Measurements from ENCODE around the gene TRAPPC8. TPM values are rescaled to one million over a fixed set of nuclear protein-coding genes. Genes with fewer than 3 reads are reported as not detected.

The TRAPPC8 gene
- polyA plus RNA-seq, 2 of the 4 experiments (the other 2 are of a cell fraction): 12.2 to 41.8 TPM

- ChIA-PET CTCF (no interaction called here), POLR2A (no interaction called here)
- H3K4me2 ChIP-seq: no peak overlapping the region
- TF ChIP-seq REST (IDR thresholded peaks at IDR 0.05) (no peak), RFX5 (IDR thresholded peaks at IDR 0.05) (no peak), NR3C1 (IDR thresholded peaks at IDR 0.05) (no peak), SREBF2 (IDR thresholded peaks at IDR 0.05) (no peak), FOSL2 (IDR thresholded peaks at IDR 0.05) (no peak), FOSL2 (CRISPR knock-in tag; IDR thresholded peaks at IDR 0.05) (no peak), EHMT2 (IDR thresholded peaks at IDR 0.05; ENCODE audit: low read depth) (no peak), JUN (IDR thresholded peaks at IDR 0.05) (no peak), HMGXB4 (CRISPR knock-in tag; IDR thresholded peaks at IDR 0.05; ENCODE audit: borderline replicate concordance) (no peak), TP53 (CRISPR knock-in tag; IDR thresholded peaks at IDR 0.05) (no peak)
- TF ChIP-seq, protein P1, sequence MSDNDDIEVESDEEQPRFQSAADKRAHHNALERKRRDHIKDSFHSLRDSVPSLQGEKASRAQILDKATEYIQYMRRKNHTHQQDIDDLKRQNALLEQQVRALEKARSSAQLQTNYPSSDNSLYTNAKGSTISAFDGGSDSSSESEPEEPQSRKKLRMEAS (IDR thresholded peaks at IDR 0.05): no peak
- TF ChIP-seq, protein P2, sequence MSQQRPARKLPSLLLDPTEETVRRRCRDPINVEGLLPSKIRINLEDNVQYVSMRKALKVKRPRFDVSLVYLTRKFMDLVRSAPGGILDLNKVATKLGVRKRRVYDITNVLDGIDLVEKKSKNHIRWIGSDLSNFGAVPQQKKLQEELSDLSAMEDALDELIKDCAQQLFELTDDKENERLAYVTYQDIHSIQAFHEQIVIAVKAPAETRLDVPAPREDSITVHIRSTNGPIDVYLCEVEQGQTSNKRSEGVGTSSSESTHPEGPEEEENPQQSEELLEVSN (IDR thresholded peaks at IDR 0.05; ENCODE audit: borderline replicate concordance, low read depth): no peak
- TF ChIP-seq, protein P3, sequence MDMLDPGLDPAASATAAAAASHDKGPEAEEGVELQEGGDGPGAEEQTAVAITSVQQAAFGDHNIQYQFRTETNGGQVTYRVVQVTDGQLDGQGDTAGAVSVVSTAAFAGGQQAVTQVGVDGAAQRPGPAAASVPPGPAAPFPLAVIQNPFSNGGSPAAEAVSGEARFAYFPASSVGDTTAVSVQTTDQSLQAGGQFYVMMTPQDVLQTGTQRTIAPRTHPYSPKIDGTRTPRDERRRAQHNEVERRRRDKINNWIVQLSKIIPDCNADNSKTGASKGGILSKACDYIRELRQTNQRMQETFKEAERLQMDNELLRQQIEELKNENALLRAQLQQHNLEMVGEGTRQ (IDR thresholded peaks at IDR 0.05): no peak
- TF ChIP-seq, protein P4, sequence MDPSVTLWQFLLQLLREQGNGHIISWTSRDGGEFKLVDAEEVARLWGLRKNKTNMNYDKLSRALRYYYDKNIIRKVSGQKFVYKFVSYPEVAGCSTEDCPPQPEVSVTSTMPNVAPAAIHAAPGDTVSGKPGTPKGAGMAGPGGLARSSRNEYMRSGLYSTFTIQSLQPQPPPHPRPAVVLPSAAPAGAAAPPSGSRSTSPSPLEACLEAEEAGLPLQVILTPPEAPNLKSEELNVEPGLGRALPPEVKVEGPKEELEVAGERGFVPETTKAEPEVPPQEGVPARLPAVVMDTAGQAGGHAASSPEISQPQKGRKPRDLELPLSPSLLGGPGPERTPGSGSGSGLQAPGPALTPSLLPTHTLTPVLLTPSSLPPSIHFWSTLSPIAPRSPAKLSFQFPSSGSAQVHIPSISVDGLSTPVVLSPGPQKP (IDR thresholded peaks at IDR 0.05; ENCODE audit: low read depth, low read length): no peak
- no peak overlapping the region for H3K4me3 ChIP-seq
- 97% methylated on average over 4 of the region's 4 CpGs for WGBS (ENCODE audit: missing lambda C conversion rate)
- ATAC-seq (no peak), DNase-seq (ENCODE audit: low read depth in 1 of 2, low spot score in 1 of 2) (no peak), FAIRE-seq (no peak)
- no peaks in the 10 kb centered on the region for H3K4me1 ChIP-seq
- H3K9me3 ChIP-seq: peaks cover 12% of the 10 kb centered on the region; the same call in 2 of the 3 replicates
- H3K27ac ChIP-seq: no peak overlapping the region
Measured at GRCh38 chr18:31884020-31884419, 58.9 kb downstream of the TRAPPC8 start.

- no peak overlapping the region for H3K4me2 ChIP-seq
- no peak for FAIRE-seq
- POLR2A ChIA-PET: no interaction called here
- no peaks in the 10 kb centered on the region for H3K4me1 ChIP-seq
- no peak for TF ChIP-seq TFCP2L1 (CRISPR knock-in tag; IDR thresholded peaks at IDR 0.05)
- no peak for TF ChIP-seq MAZ (IDR thresholded peaks at IDR 0.05; ENCODE audit: borderline replicate concordance, low read depth, low read length)
- TF ChIP-seq CEBPB (IDR thresholded peaks at IDR 0.05): no peak
- TF ChIP-seq, protein P3 (IDR thresholded peaks at IDR 0.05): no peak
- TF ChIP-seq, protein P4 (IDR thresholded peaks at IDR 0.05; ENCODE audit: low read depth, low read length): no peak
- TF ChIP-seq, protein P5, sequence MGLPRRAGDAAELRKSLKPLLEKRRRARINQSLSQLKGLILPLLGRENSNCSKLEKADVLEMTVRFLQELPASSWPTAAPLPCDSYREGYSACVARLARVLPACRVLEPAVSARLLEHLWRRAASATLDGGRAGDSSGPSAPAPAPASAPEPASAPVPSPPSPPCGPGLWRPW (IDR thresholded peaks at IDR 0.05): no peak
- TF ChIP-seq TP53 (CRISPR knock-in tag; IDR thresholded peaks at IDR 0.05): no peak
- no peak for TF ChIP-seq FOXS1 (CRISPR knock-in tag; IDR thresholded peaks at IDR 0.05)
- TF ChIP-seq ZNF302 (CRISPR knock-in tag; IDR thresholded peaks at IDR 0.05): no peak
- TF ChIP-seq, protein P1 (IDR thresholded peaks at IDR 0.05): no peak
- no peak for TF ChIP-seq EHF (CRISPR knock-in tag; IDR thresholded peaks at IDR 0.05)
- no peak for TF ChIP-seq POLR2A (IDR thresholded peaks at IDR 0.05; ENCODE audit: low read length)
- TF ChIP-seq, protein P6, sequence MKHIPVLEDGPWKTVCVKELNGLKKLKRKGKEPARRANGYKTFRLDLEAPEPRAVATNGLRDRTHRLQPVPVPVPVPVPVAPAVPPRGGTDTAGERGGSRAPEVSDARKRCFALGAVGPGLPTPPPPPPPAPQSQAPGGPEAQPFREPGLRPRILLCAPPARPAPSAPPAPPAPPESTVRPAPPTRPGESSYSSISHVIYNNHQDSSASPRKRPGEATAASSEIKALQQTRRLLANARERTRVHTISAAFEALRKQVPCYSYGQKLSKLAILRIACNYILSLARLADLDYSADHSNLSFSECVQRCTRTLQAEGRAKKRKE (CRISPR knock-in tag; IDR thresholded peaks at IDR 0.05; ENCODE audit: low read depth): no peak
- CTCF ChIA-PET: no interaction called here
- H3K27ac ChIP-seq: no peak overlapping the region
- DNase-seq (ENCODE audit: low read depth in 1 of 2, low spot score in 1 of 2): no peak
- peaks cover 12% of the 10 kb centered on the region; the same call in 2 of the 3 replicates for H3K9me3 ChIP-seq
- no peak for ATAC-seq
- WGBS (ENCODE audit: missing lambda C conversion rate): 96% methylated on average over 1 of the region's 1 CpG
- H3K4me3 ChIP-seq: no peak overlapping the region
Measured at GRCh38 chr18:31880186-31880898, 62.6 kb downstream of the TRAPPC8 start.

All from A549 (cell line).